BE2C (cell line): ENCODE results near the gene SPDYE4.
A peak's percentile ranks its signal among the peaks of the same experiment; 100 is the strongest.

ENCODE experiments used
- DNase-seq: peaks from one replicate; pipeline ENCODE4 v3.0.0-alpha.2; 2020
- H3K27me3 ChIP-seq: fragments of 250-450 bp; sonication (Bioruptor Pico); 2 replicates; pipeline ENCODE4 v1.5.1; 2020; ENCODE audit warnings: mild to moderate bottlenecking
- H3K36me3 ChIP-seq: fragments of 250-450 bp; sonication (Bioruptor Pico); 2 replicates; pipeline ENCODE4 v1.5.1; 2020; ENCODE audit warnings: mild to moderate bottlenecking
- H3K4me1 ChIP-seq: fragments of 250-450 bp; sonication (Bioruptor Pico); 2 replicates; pipeline ENCODE4 v1.5.1; 2020
- H3K4me3 ChIP-seq: 2 replicates; pipeline ENCODE4 v1.5.1; 2011; ENCODE audit warnings: low read depth, low read length
- H3K9me3 ChIP-seq: fragments of 250-450 bp; sonication (Bioruptor Pico); 2 replicates; pipeline ENCODE4 v1.5.1; 2020
- CTCF ChIP-seq: IDR thresholded peaks from 2 replicates; pipeline ENCODE4 v1.5.1; 2012; ENCODE audit warnings: mild to moderate bottlenecking, low read depth, low read length

SPDYE4 gene

GRCh38 chr17:8753136-8753975, 5.0 kb downstream of the SPDYE4 start:
- peaks cover 6% of the 10 kb centered on the region for H3K27me3 ChIP-seq
- H3K36me3 ChIP-seq, result no peaks in the 10 kb centered on the region
- no peak overlapping the region for H3K4me3 ChIP-seq
- no peak for DNase-seq
- no peaks in the 10 kb centered on the region for H3K9me3 ChIP-seq
- no peaks in the 10 kb centered on the region for H3K4me1 ChIP-seq
- no peak for TF ChIP-seq CTCF

GRCh38 chr17:8749616-8750015, 8.7 kb downstream of the SPDYE4 start:
- no peak for DNase-seq
- TF ChIP-seq CTCF, result no peak
- H3K4me1 ChIP-seq, result no peaks in the 10 kb centered on the region
- H3K9me3 ChIP-seq, result no peaks in the 10 kb centered on the region
- no peaks in the 10 kb centered on the region for H3K36me3 ChIP-seq
- no peaks in the 10 kb centered on the region; the same call in 1 of the 2 replicates for H3K27me3 ChIP-seq
- no peak overlapping the region for H3K4me3 ChIP-seq

GRCh38 chr17:8747742-8748141, 10.6 kb downstream of the SPDYE4 start:
- no peak for TF ChIP-seq CTCF
- H3K4me1 ChIP-seq, result no peaks in the 10 kb centered on the region
- no peak for DNase-seq
- no peak overlapping the region for H3K4me3 ChIP-seq
- no peaks in the 10 kb centered on the region; the same call in 1 of the 2 replicates for H3K27me3 ChIP-seq
- no peaks in the 10 kb centered on the region for H3K36me3 ChIP-seq
- H3K9me3 ChIP-seq, result no peaks in the 10 kb centered on the region

- H3K36me3 ChIP-seq, result no peaks in the 10 kb centered on the region
- no peaks in the 10 kb centered on the region for H3K4me1 ChIP-seq
- H3K9me3 ChIP-seq, result no peaks in the 10 kb centered on the region
- no peak for DNase-seq
- H3K4me3 ChIP-seq, result peak overlapping the region; percentile 29
- no peak for TF ChIP-seq CTCF
- no peaks in the 10 kb centered on the region; the same call in 1 of the 2 replicates for H3K27me3 ChIP-seq
Measured at GRCh38 chr17:8746501-8747236, 11.7 kb downstream of the SPDYE4 start.

GRCh38 chr17:8745586-8746500, 12.5 kb downstream of the SPDYE4 start:
- Histone ChIP-seq H3K4me3 (peak overlapping the region; percentile 29), H3K4me1 (no peaks in the 10 kb centered on the region), H3K27me3 (no peaks in the 10 kb centered on the region; the same call in 1 of the 2 replicates), H3K36me3 (no peaks in the 10 kb centered on the region), H3K9me3 (no peaks in the 10 kb centered on the region)
- peak; percentile 48 for DNase-seq
- peak; percentile 33; the same call in 1 of the 2 replicates for TF ChIP-seq CTCF
